Sigmoid colon (tissue), 7 donors: ENCODE results near the gene IGSF9. TPM values are rescaled to one million over a fixed set of nuclear protein-coding genes. Genes with fewer than 3 reads are reported as not detected.

Source experiments
- DNase-seq: peaks from one replicate; pipeline ENCODE4 v3.0.0-alpha.2; 2019
- H3K27ac ChIP-seq, 4 donors: fragments of 200-600 bp; sonication (generic); one replicate each; pipeline ENCODE4 v1.5.1; 2016 to 2019; ENCODE audit warnings: mild to moderate bottlenecking in 1 of 4
- H3K27me3 ChIP-seq, 3 donors: fragments of 200-600 bp; sonication (generic); one replicate each; pipeline ENCODE4 v1.5.1; 2019; ENCODE audit warnings: mild to moderate bottlenecking in 1 of 3
- H3K36me3 ChIP-seq, 4 donors: fragments of 200-600 bp; sonication (generic); one replicate each; pipeline ENCODE4 v1.5.1; 2016 to 2019
- H3K4me1 ChIP-seq, 4 donors: fragments of 200-600 bp; sonication (generic); one replicate each; pipeline ENCODE4 v1.5.1; 2017 to 2019
- H3K4me3 ChIP-seq, 4 donors: fragments of 200-600 bp; sonication (generic); one replicate each; pipeline ENCODE4 v1.5.1; 2017 to 2019; ENCODE audit warnings: mild to moderate bottlenecking in 2 of 4, moderate library complexity in 1 of 4
- H3K9me3 ChIP-seq, 4 donors: fragments of 200-600 bp in 3 of 4; sonication (generic) in 3 of 4; one replicate each; pipeline versions ENCODE4 v1.5.1 to v1.6.1; 2013 to 2019
- EP300 ChIP-seq, 4 donors: sonication (generic); formaldehyde crosslinking; IDR thresholded peaks; one replicate each; pipeline ENCODE4 v1.6.1; 2017; ENCODE audit warnings: antibody characterized with exemption in 4 of 4
- POLR2A ChIP-seq, 2 donors: fragments of 450-650 bp; IDR thresholded peaks; one replicate each; pipeline ENCODE4 v1.6.1; 2016; ENCODE audit warnings: antibody characterized with exemption in 2 of 2, mild to moderate bottlenecking in 2 of 2, moderate library complexity in 2 of 2
- POLR2AphosphoS5 ChIP-seq, 4 donors: sonication (generic); formaldehyde crosslinking; IDR thresholded peaks; one replicate each; pipeline ENCODE4 v1.6.1; 2017; ENCODE audit warnings: antibody characterized with exemption in 4 of 4
- WGBS, 2 donors: extraction: QIAGEN DNeasy Blood & Tissue Kit; methylation state at CpG; one replicate each; pipeline ENCODE4 v1.1.7; 2013; 5-methylcytosine and 5-hydroxymethylcytosine counted together
- intact Hi-C: fragments of 100-400 bp; cut with DNase I; formaldehyde crosslinking; loops from one replicate; pipeline ENCODE4 v1.15.1; 2023
- polyA plus RNA-seq, 3 donors: library from polyadenylated mRNA; stranded (reverse); fragments of 200-250 nt; gene quantifications; one replicate each; pipeline ENCODE4 v1.2.3, GENCODE V29; 2013
- total RNA-seq, 4 donors: library from RNA; depleted of rRNA; stranded (reverse); fragments of >200 nt; gene quantifications; one replicate each; pipeline ENCODE4 v1.1.0, GENCODE V29; 2016
- TF ChIP-seq, protein P1 (sequence below), 4 experiments: fragments of 450-650 bp in 3 of 4; fragments of 200-600 bp in 1 of 4; IDR thresholded peaks; one replicate each; pipeline ENCODE4 v1.5.1; 2016 to 2019; ENCODE audit warnings: antibody characterized with exemption in 4 of 4, mild to moderate bottlenecking in 3 of 4, moderate library complexity in 2 of 4
- donor health status: healthy with polysubstance abuse.
- donor health status: Bipolar disorder and iron deficiency.
- donor health status: healthy.

The IGSF9 gene
- total and polyA plus RNA-seq, 7 donors: under 0.01 to 16.3 (median 9.2) TPM; not detected in 3

GRCh38 chr1:159897962-159898361, 47.5 kb downstream of the IGSF9 start:
- intact Hi-C loops: no loop called here
- no peaks in the 10 kb centered on the region for H3K36me3 ChIP-seq

GRCh38 chr1:159896546-159896930, 48.9 kb downstream of the IGSF9 start:
- peaks cover 0 to 11% (median 9%) of the 10 kb centered on the region in 4 donors for H3K4me1 ChIP-seq
- peak overlapping the region in 2 of 4 donors; percentile 10 to 53 for H3K27ac ChIP-seq
- 81 to 83% methylated on average over 3 of the region's 3 CpGs for WGBS, 2 donors

More at GRCh38 chr1:159897962-159898361, 47.5 kb downstream of the IGSF9 start:
- TF ChIP-seq POLR2A (IDR thresholded peaks at IDR 0.05) (no peak), EP300 (IDR thresholded peaks at IDR 0.05) (no peak), POLR2AphosphoS5 (IDR thresholded peaks at IDR 0.05) (no peak)
- TF ChIP-seq, protein P1, sequence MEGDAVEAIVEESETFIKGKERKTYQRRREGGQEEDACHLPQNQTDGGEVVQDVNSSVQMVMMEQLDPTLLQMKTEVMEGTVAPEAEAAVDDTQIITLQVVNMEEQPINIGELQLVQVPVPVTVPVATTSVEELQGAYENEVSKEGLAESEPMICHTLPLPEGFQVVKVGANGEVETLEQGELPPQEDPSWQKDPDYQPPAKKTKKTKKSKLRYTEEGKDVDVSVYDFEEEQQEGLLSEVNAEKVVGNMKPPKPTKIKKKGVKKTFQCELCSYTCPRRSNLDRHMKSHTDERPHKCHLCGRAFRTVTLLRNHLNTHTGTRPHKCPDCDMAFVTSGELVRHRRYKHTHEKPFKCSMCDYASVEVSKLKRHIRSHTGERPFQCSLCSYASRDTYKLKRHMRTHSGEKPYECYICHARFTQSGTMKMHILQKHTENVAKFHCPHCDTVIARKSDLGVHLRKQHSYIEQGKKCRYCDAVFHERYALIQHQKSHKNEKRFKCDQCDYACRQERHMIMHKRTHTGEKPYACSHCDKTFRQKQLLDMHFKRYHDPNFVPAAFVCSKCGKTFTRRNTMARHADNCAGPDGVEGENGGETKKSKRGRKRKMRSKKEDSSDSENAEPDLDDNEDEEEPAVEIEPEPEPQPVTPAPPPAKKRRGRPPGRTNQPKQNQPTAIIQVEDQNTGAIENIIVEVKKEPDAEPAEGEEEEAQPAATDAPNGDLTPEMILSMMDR (IDR thresholded peaks at IDR 0.05): no peak
- no peaks in the 10 kb centered on the region for H3K9me3 ChIP-seq
- 71 to 95% methylated on average over 3 of the region's 3 CpGs for WGBS, 2 donors
- DNase-seq: no peak
- H3K4me1 ChIP-seq: peaks cover 0 to 11% (median 9%) of the 10 kb centered on the region in 4 donors
- H3K4me3 ChIP-seq: no peak overlapping the region
- H3K27me3 ChIP-seq: no peaks in the 10 kb centered on the region
- no peak overlapping the region for H3K27ac ChIP-seq

DNA sequence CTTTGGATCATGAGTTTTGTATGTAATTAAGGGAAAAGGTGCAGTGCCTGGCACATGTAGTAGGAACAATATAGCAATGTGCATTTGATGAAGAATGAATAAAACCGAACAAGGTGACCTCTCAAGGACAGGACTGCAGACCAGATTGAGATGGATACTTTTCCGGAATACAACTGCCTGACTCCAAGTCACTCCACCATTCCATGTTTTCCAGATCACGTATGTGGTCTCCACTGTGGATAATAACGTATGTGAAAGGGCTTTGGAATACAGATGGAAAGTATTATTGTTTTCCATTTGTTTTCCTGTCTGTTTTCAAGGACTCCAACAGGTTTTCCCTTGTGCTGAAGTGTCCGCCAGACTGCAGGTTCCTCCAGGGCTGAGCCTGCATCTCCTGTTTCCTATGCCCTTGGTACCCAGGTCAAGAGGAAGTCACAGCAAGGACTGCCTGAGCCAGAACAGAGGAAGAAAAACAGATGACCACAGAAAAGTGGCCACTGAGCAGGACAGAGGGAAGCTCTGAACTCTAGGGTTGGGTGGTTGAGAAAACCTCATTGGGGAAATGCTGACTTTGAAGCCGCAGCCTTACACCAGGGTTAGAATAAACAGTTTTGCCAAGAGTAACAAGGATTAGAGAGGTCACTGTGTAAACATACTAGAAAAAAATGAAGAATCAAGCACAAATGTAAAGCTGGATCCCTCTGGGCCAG, 49.4 kb downstream of the IGSF9 start:
- intact Hi-C loops: no loop called here
- DNase-seq: peak; percentile 56
- Histone ChIP-seq H3K4me3 (no peak overlapping the region), H3K4me1 (peaks cover 0 to 11% (median 9%) of the 10 kb centered on the region in 4 donors), H3K36me3 (no peaks in the 10 kb centered on the region), H3K27ac (peak overlapping the region in 1 of 4 donors; percentile 53), H3K9me3 (no peaks in the 10 kb centered on the region), H3K27me3 (no peaks in the 10 kb centered on the region)
- TF ChIP-seq, protein P1 (IDR thresholded peaks at IDR 0.05): no peak
- TF ChIP-seq EP300 (IDR thresholded peaks at IDR 0.05): no peak
- TF ChIP-seq POLR2AphosphoS5 (IDR thresholded peaks at IDR 0.05): no peak
- no peak for TF ChIP-seq POLR2A (IDR thresholded peaks at IDR 0.05)
- WGBS, 2 donors: 78 to 85% methylated on average over 6 of the region's 6 CpGs

More at GRCh38 chr1:159896546-159896930, 48.9 kb downstream of the IGSF9 start:
- intact Hi-C loops: no loop called here
- TF ChIP-seq EP300 (IDR thresholded peaks at IDR 0.05) (no peak), POLR2A (IDR thresholded peaks at IDR 0.05) (no peak), POLR2AphosphoS5 (IDR thresholded peaks at IDR 0.05) (no peak)
- TF ChIP-seq, protein P1 (IDR thresholded peaks at IDR 0.05): no peak
- no peaks in the 10 kb centered on the region for H3K27me3 ChIP-seq
- no peak overlapping the region for H3K4me3 ChIP-seq
- DNase-seq: no peak
- H3K9me3 ChIP-seq: no peaks in the 10 kb centered on the region
- H3K36me3 ChIP-seq: no peaks in the 10 kb centered on the region

- TF ChIP-seq, protein P1 (IDR thresholded peaks at IDR 0.05): no peak
- TF ChIP-seq POLR2AphosphoS5 (IDR thresholded peaks at IDR 0.05) (no peak), EP300 (IDR thresholded peaks at IDR 0.05) (no peak)
- Histone ChIP-seq H3K36me3 (no peaks in the 10 kb centered on the region), H3K4me1 (peaks cover 0 to 8% (median 7%) of the 10 kb centered on the region in 4 donors), H3K4me3 (no peak overlapping the region), H3K9me3 (no peaks in the 10 kb centered on the region), H3K27me3 (no peaks in the 10 kb centered on the region), H3K27ac (no peak overlapping the region)
- intact Hi-C loops: no loop called here
- DNase-seq: no peak
- WGBS, 2 donors: 84 to 86% methylated on average over 3 of the region's 3 CpGs
Observed at GRCh38 chr1:159895286-159895685, 50.1 kb downstream of the IGSF9 start.
